HL-60 (cell line): ENCODE data around the gene KIF26A.

ENCODE experiments used
- GABPA ChIP-seq: IDR thresholded peaks from 2 replicates; pipeline ENCODE4 v1.6.1; 2012; ENCODE audit warnings: low read depth
- POLR2AphosphoS5 ChIP-seq: IDR thresholded peaks from 2 replicates; pipeline ENCODE4 v1.6.1; 2012; ENCODE audit warnings: low read depth
- SPI1 ChIP-seq: IDR thresholded peaks from 2 replicates; pipeline ENCODE4 v1.6.1; 2012; ENCODE audit warnings: low read depth, mild to moderate bottlenecking, borderline replicate concordance
- TF ChIP-seq, protein P1 (sequence below): IDR thresholded peaks from one replicate; pipeline ENCODE4 v1.5.1; 2011; ENCODE audit warnings: low read length, control low read depth, inconsistent platforms; ENCODE audit not compliant: insufficient read depth
- TF ChIP-seq, protein P2 (sequence below): IDR thresholded peaks from 2 replicates; pipeline ENCODE4 v1.6.1; 2012; ENCODE audit warnings: low read depth; ENCODE audit not compliant: insufficient replicate concordance

DNA sequence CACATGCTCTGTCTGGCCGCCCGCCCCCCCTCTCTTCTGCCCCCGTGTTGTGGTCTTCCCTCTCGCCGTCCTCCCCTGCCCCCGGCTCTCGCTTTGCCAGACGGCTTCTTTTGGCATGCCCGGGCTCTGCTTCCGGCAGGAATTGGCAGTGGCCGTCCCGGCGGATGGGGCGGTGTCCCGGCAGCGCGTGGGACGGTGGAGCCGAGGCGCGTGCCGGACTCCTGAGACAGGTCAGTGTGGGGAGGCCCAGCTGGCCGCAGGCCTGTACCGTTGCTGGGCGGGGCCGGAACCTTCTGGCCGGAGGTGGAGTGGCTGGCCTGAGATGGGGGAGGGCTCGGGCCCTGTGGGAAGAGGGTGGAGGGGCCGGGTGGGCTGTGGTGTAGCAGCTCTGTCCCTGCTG is 17.1 kb downstream of the KIF26A start:
- TF ChIP-seq POLR2AphosphoS5 (no peak), SPI1 (no peak), GABPA (no peak)
- TF ChIP-seq, protein P1, sequence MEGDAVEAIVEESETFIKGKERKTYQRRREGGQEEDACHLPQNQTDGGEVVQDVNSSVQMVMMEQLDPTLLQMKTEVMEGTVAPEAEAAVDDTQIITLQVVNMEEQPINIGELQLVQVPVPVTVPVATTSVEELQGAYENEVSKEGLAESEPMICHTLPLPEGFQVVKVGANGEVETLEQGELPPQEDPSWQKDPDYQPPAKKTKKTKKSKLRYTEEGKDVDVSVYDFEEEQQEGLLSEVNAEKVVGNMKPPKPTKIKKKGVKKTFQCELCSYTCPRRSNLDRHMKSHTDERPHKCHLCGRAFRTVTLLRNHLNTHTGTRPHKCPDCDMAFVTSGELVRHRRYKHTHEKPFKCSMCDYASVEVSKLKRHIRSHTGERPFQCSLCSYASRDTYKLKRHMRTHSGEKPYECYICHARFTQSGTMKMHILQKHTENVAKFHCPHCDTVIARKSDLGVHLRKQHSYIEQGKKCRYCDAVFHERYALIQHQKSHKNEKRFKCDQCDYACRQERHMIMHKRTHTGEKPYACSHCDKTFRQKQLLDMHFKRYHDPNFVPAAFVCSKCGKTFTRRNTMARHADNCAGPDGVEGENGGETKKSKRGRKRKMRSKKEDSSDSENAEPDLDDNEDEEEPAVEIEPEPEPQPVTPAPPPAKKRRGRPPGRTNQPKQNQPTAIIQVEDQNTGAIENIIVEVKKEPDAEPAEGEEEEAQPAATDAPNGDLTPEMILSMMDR, result no peak
- TF ChIP-seq, protein P2, sequence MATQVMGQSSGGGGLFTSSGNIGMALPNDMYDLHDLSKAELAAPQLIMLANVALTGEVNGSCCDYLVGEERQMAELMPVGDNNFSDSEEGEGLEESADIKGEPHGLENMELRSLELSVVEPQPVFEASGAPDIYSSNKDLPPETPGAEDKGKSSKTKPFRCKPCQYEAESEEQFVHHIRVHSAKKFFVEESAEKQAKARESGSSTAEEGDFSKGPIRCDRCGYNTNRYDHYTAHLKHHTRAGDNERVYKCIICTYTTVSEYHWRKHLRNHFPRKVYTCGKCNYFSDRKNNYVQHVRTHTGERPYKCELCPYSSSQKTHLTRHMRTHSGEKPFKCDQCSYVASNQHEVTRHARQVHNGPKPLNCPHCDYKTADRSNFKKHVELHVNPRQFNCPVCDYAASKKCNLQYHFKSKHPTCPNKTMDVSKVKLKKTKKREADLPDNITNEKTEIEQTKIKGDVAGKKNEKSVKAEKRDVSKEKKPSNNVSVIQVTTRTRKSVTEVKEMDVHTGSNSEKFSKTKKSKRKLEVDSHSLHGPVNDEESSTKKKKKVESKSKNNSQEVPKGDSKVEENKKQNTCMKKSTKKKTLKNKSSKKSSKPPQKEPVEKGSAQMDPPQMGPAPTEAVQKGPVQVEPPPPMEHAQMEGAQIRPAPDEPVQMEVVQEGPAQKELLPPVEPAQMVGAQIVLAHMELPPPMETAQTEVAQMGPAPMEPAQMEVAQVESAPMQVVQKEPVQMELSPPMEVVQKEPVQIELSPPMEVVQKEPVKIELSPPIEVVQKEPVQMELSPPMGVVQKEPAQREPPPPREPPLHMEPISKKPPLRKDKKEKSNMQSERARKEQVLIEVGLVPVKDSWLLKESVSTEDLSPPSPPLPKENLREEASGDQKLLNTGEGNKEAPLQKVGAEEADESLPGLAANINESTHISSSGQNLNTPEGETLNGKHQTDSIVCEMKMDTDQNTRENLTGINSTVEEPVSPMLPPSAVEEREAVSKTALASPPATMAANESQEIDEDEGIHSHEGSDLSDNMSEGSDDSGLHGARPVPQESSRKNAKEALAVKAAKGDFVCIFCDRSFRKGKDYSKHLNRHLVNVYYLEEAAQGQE, result no peak
